Neutrophil (primary cell): ENCODE data around the gene SUSD4.

Source experiments
- H3K27ac ChIP-seq: fragments of 200-600 bp; sonication (generic); 2 replicates; pipeline ENCODE4 v1.5.1; 2016; ENCODE audit warnings: mild to moderate bottlenecking, moderate library complexity
- H3K27me3 ChIP-seq: fragments of 200-600 bp; sonication (generic); 2 replicates; pipeline ENCODE4 v1.6.0; 2016; ENCODE audit warnings: mild to moderate bottlenecking
- H3K36me3 ChIP-seq: fragments of 200-600 bp; sonication (generic); 2 replicates; pipeline ENCODE4 v1.5.1; 2017
- H3K4me1 ChIP-seq, 2 experiments: fragments of 200-600 bp in 1 of 2; sonication (generic) in 1 of 2; 1 replicate in 1 of 2; 2 replicates in 1 of 2; pipeline versions ENCODE4 v1.5.1 to v1.6.1; 2013 to 2016; ENCODE audit warnings: low read depth in 1 of 2, low read length in 1 of 2, mild to moderate bottlenecking in 1 of 2, moderate library complexity in 1 of 2; ENCODE audit not compliant: control insufficient read depth in 1 of 2, insufficient read depth in 1 of 2
- H3K4me3 ChIP-seq, 2 experiments: fragments of 200-600 bp in 1 of 2; sonication (generic) in 1 of 2; 1 replicate in 1 of 2; 2 replicates in 1 of 2; pipeline ENCODE4 v1.5.1; 2013 to 2016; ENCODE audit warnings: low read depth in 1 of 2, low read length in 1 of 2, mild to moderate bottlenecking in 1 of 2, moderate library complexity in 1 of 2
- H3K9me3 ChIP-seq: fragments of 200-600 bp; sonication (generic); 2 replicates; pipeline ENCODE4 v1.5.1; 2016
- CTCF ChIP-seq: fragments of 200-600 bp; sonication (generic); IDR thresholded peaks from 2 replicates; pipeline ENCODE4 v1.5.1; 2016; ENCODE audit warnings: antibody characterized with exemption

SUSD4 gene

GRCh38 chr1:223221686-223222085, 142.3 kb downstream of the SUSD4 start:
- Histone ChIP-seq H3K36me3 (no peaks in the 10 kb centered on the region), H3K27ac (no peak overlapping the region), H3K4me1 (no peaks in the 10 kb centered on the region), H3K27me3 (no peaks in the 10 kb centered on the region), H3K4me3 (no peak overlapping the region), H3K9me3 (no peaks in the 10 kb centered on the region)
- no peak for TF ChIP-seq CTCF

- no peak for TF ChIP-seq CTCF
These were observed 143.9 kb downstream of the SUSD4 start for GRCh38 chr1:223219846-223220610.

GRCh38 chr1:223219318-223219635, 144.7 kb downstream of the SUSD4 start:
- Histone ChIP-seq H3K4me1 (no peaks in the 10 kb centered on the region), H3K4me3 (no peak overlapping the region), H3K27ac (no peak overlapping the region), H3K9me3 (no peaks in the 10 kb centered on the region), H3K36me3 (no peaks in the 10 kb centered on the region), H3K27me3 (no peaks in the 10 kb centered on the region)
- TF ChIP-seq CTCF, result no peak

More at GRCh38 chr1:223219846-223220610, 143.9 kb downstream of the SUSD4 start:
- no peaks in the 10 kb centered on the region for H3K9me3 ChIP-seq
- no peaks in the 10 kb centered on the region for H3K4me1 ChIP-seq
- no peak overlapping the region for H3K27ac ChIP-seq
- H3K36me3 ChIP-seq, result no peaks in the 10 kb centered on the region
- no peaks in the 10 kb centered on the region for H3K27me3 ChIP-seq
- no peak overlapping the region for H3K4me3 ChIP-seq

- H3K27me3 ChIP-seq, result no peaks in the 10 kb centered on the region
- no peaks in the 10 kb centered on the region for H3K4me1 ChIP-seq
- no peaks in the 10 kb centered on the region for H3K36me3 ChIP-seq
- no peak for TF ChIP-seq CTCF
- H3K4me3 ChIP-seq, result no peak overlapping the region
- H3K27ac ChIP-seq, result no peak overlapping the region
- no peaks in the 10 kb centered on the region for H3K9me3 ChIP-seq
These were observed 146.2 kb downstream of the SUSD4 start for GRCh38 chr1:223217781-223218180.

GRCh38 chr1:223216531-223217205, 147.3 kb downstream of the SUSD4 start:
- H3K4me1 ChIP-seq, result no peaks in the 10 kb centered on the region
- no peaks in the 10 kb centered on the region for H3K36me3 ChIP-seq
- H3K9me3 ChIP-seq, result no peaks in the 10 kb centered on the region
- H3K27me3 ChIP-seq, result no peaks in the 10 kb centered on the region
- TF ChIP-seq CTCF, result no peak
- H3K27ac ChIP-seq, result no peak overlapping the region
- no peak overlapping the region for H3K4me3 ChIP-seq
